ENCODE measurements around the gene CDC6. TPM values are rescaled to one million over a fixed set of nuclear protein-coding genes. Genes with fewer than 3 reads are reported as not detected.

Gene CDC6
- total and polyA plus RNA-seq, 11 donors, result 0.07 to 9.8 (median 0.69) TPM

DNA sequence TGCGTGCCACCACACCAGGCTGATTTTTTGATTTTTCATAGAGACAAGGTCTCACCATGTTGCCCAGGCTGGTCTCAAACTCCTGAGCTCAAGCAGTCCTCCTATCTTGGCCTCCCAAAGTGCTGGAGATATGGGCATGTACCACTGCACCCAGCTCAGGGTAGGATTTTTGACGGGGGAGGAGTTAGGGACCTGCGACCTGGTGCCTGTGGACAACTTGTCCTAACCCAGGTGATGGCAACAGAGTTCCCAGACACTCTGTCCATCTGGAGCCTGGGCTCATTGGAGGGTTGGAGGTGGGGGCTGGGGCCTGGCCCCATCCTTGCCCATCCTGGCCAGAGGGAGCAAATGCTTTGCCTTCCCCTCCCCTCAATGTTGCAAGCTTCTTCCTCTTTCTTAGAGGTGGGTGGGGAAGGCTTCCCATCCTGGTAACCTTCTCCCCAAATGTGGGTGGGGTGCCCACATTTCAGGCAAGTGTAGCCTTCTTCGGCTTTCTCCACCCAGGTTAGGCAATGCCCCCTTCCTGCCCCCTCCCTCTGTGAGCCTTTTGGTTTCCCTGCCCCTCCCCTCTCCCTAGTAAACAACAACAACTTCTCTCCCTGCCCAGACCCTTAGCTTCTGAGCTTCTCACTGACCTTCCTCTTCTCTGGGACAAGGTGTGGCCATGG, 46.2 kb downstream of the CDC6 start:
- intact Hi-C loops (cut with DNase I), result no loop called here
- peaks cover 41 to 100% (median 84%) of the 10 kb centered on the region in 12 donors for H3K4me1 ChIP-seq
- H3K9me3 ChIP-seq, result no peaks in the 10 kb centered on the region
- no peaks in the 10 kb centered on the region for H3K27me3 ChIP-seq
- ATAC-seq (no peak), DNase-seq (peak in 2 of 5 donors; percentile 13 to 34)
- WGBS, 4 donors, result 73 to 90% (median 84%) methylated on average over 3 to 4 of the region's 4 CpGs
- H3K27ac ChIP-seq, result peak overlapping the region in 11 of 12 donors; percentile 24 to 98 (median 66)
- TF ChIP-seq POLR2A (IDR thresholded peaks at IDR 0.05), result no peak
- TF ChIP-seq, protein P1, sequence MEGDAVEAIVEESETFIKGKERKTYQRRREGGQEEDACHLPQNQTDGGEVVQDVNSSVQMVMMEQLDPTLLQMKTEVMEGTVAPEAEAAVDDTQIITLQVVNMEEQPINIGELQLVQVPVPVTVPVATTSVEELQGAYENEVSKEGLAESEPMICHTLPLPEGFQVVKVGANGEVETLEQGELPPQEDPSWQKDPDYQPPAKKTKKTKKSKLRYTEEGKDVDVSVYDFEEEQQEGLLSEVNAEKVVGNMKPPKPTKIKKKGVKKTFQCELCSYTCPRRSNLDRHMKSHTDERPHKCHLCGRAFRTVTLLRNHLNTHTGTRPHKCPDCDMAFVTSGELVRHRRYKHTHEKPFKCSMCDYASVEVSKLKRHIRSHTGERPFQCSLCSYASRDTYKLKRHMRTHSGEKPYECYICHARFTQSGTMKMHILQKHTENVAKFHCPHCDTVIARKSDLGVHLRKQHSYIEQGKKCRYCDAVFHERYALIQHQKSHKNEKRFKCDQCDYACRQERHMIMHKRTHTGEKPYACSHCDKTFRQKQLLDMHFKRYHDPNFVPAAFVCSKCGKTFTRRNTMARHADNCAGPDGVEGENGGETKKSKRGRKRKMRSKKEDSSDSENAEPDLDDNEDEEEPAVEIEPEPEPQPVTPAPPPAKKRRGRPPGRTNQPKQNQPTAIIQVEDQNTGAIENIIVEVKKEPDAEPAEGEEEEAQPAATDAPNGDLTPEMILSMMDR (IDR thresholded peaks at IDR 0.05), result no peak
- no peak overlapping the region for H3K4me3 ChIP-seq
- peaks cover 0 to 11% (median 0%) of the 10 kb centered on the region in 9 donors for H3K36me3 ChIP-seq

DNA sequence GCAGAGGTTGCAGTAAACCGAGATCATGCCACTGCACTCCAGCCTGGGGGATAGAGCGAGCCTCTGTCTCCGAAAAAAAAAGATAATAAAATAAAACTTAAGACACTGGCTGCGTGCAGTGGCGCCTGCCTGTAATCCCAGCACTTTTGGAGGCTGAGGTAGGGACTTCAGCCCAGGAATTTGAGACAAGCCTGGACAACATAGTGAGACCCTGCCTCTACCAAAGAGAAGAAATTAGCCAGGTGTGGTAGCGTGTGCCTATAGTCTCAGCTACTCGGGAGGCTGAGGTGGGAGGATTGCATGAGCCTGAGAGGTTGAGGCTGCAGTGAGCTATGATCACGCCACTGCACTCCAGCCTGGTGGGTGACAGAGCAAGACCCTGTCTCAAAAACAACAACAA, 47.9 kb downstream of the CDC6 start:
- Histone ChIP-seq H3K4me1 (peaks cover 32 to 100% (median 82%) of the 10 kb centered on the region in 12 donors), H3K27me3 (no peaks in the 10 kb centered on the region), H3K27ac (peak overlapping the region in 5 of 12 donors; percentile 13 to 92 (median 49)), H3K36me3 (peaks cover 0 to 15% (median 4%) of the 10 kb centered on the region in 9 donors), H3K4me3 (no peak overlapping the region), H3K9me3 (no peaks in the 10 kb centered on the region)
- intact Hi-C loops (cut with DNase I), result no loop called here
- no peak for TF ChIP-seq POLR2A (IDR thresholded peaks at IDR 0.05)
- TF ChIP-seq, protein P1 (IDR thresholded peaks at IDR 0.05), result no peak
- ATAC-seq (no peak), DNase-seq (no peak)
- WGBS, 4 donors, result 92 to 96% (median 94%) methylated on average over 8 of the region's 8 CpGs

DNA sequence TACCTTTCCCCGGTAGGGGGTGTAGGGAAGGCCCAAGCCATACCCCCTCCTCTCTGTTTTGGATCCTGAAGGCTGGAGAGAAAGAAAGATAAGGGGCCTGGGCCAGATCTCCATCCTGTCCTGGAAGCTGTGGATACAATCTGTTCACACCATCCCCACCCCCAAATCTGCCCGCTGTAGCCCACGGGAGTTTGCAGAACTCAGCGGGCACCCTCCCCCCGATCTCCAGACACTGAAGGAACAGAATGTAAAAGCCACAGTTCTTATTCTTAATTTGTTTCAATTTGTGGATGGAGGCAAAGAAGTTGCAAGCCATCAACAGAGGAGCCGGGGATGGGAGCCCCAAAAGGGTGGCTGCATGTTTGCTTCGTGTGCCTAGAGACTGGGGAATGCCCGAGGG, 49.7 kb downstream of the CDC6 start:
- H3K27ac ChIP-seq, result peak overlapping the region in 1 of 12 donors; percentile 52

DNA sequence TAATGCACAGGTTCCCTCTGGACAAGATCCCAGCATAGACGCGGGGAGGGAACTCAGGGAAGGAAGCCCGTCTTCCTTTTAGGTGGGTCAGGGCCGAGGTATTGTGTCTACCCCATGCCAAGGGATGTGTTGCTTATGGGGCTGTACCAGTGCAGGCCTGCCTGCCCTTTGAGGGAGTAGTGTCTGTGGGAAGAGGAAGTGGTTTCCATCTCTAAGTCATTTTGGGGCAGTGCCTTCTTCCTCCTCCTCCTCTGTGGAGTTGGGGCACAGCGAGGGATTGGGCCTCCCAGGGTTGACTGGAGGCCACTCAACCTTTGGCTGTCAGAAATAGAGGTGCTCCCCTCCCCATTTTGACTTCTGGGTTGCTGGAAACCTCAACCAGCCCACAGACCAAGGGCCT, 50.4 kb downstream of the CDC6 start:
- H3K4me3 ChIP-seq, result peak overlapping the region in 1 of 12 donors; percentile 8
- DNase-seq (no peak), ATAC-seq (no peak)
- peaks cover 13 to 83% (median 61%) of the 10 kb centered on the region in 12 donors for H3K4me1 ChIP-seq
- peaks cover 0 to 10% (median 0%) of the 10 kb centered on the region in 9 donors for H3K36me3 ChIP-seq
- no peaks in the 10 kb centered on the region for H3K9me3 ChIP-seq
- intact Hi-C loops (cut with DNase I), result no loop called here
- peak overlapping the region in 1 of 12 donors; percentile 52 for H3K27ac ChIP-seq
- 69 to 82% (median 73%) methylated on average over 5 of the region's 5 CpGs for WGBS, 4 donors
- H3K27me3 ChIP-seq, result no peaks in the 10 kb centered on the region
- TF ChIP-seq POLR2A (IDR thresholded peaks at IDR 0.05), result no peak
- TF ChIP-seq, protein P1 (IDR thresholded peaks at IDR 0.05), result no peak

More for the DNA sequence above, 49.7 kb downstream of the CDC6 start:
- WGBS, 4 donors, result 73 to 85% (median 82%) methylated on average over 8 of the region's 8 CpGs
- Histone ChIP-seq H3K36me3 (peaks cover 0 to 10% (median 0%) of the 10 kb centered on the region in 9 donors), H3K4me1 (peaks cover 19 to 88% (median 68%) of the 10 kb centered on the region in 12 donors), H3K4me3 (no peak overlapping the region), H3K9me3 (no peaks in the 10 kb centered on the region), H3K27me3 (no peaks in the 10 kb centered on the region)
- ATAC-seq (no peak), DNase-seq (no peak)
- intact Hi-C loops (cut with DNase I), result no loop called here
- TF ChIP-seq, protein P1 (IDR thresholded peaks at IDR 0.05), result no peak
- no peak for TF ChIP-seq POLR2A (IDR thresholded peaks at IDR 0.05)

Measured in heart left ventricle (tissue), 16 donors.